ENCODE measurements around the gene APBA2.

DNA sequence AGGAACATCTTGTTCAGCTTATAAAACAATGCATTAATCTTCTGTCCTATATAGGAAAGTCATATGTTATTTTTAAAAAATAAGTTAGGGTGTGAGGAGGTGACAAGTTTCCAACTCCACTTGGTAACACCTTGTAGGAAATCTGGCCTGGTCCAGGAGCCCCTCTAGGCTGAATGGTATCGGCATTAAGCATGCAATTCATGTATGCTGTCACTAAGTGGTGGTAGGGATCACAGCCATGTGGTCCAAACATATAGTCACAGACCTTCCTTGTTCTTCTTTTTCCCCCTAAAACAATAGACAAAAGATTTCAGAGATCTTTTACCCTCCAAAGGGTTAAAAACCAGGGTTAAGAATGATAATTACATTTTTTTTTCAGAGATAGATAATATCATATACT is 4.2 kb upstream of the APBA2 start:
- TF ChIP-seq, protein P1, sequence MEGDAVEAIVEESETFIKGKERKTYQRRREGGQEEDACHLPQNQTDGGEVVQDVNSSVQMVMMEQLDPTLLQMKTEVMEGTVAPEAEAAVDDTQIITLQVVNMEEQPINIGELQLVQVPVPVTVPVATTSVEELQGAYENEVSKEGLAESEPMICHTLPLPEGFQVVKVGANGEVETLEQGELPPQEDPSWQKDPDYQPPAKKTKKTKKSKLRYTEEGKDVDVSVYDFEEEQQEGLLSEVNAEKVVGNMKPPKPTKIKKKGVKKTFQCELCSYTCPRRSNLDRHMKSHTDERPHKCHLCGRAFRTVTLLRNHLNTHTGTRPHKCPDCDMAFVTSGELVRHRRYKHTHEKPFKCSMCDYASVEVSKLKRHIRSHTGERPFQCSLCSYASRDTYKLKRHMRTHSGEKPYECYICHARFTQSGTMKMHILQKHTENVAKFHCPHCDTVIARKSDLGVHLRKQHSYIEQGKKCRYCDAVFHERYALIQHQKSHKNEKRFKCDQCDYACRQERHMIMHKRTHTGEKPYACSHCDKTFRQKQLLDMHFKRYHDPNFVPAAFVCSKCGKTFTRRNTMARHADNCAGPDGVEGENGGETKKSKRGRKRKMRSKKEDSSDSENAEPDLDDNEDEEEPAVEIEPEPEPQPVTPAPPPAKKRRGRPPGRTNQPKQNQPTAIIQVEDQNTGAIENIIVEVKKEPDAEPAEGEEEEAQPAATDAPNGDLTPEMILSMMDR (IDR thresholded peaks at IDR 0.05; ENCODE audit: low read length) = no peak
- no peak for TF ChIP-seq EZH2 (IDR thresholded peaks at IDR 0.05; ENCODE audit: borderline replicate concordance, low read length)

All from OCI-LY1 (cell line).